Measurements from ENCODE around the gene PLK5. TPM values are rescaled to one million over a fixed set of nuclear protein-coding genes. Genes with fewer than 3 reads are reported as not detected.

The PLK5 gene
- total RNA-seq, 1 donor from 2014 or later: not detected

GRCh38 chr19:1502433-1503088 is 21.3 kb upstream of the PLK5 start:
- FAIRE-seq (no peak), DNase-seq (ENCODE audit: low read depth) (no peak)
- peaks cover 1% of the 10 kb centered on the region for H3K36me3 ChIP-seq (ENCODE audit: control insufficient read depth, insufficient read depth, low read length)
- H3K4me3 ChIP-seq (ENCODE audit: low read depth, low read length): no peak overlapping the region
- H3K27me3 ChIP-seq (ENCODE audit: control insufficient read depth, insufficient read depth, low read length): no peaks in the 10 kb centered on the region
- TF ChIP-seq, protein P1, sequence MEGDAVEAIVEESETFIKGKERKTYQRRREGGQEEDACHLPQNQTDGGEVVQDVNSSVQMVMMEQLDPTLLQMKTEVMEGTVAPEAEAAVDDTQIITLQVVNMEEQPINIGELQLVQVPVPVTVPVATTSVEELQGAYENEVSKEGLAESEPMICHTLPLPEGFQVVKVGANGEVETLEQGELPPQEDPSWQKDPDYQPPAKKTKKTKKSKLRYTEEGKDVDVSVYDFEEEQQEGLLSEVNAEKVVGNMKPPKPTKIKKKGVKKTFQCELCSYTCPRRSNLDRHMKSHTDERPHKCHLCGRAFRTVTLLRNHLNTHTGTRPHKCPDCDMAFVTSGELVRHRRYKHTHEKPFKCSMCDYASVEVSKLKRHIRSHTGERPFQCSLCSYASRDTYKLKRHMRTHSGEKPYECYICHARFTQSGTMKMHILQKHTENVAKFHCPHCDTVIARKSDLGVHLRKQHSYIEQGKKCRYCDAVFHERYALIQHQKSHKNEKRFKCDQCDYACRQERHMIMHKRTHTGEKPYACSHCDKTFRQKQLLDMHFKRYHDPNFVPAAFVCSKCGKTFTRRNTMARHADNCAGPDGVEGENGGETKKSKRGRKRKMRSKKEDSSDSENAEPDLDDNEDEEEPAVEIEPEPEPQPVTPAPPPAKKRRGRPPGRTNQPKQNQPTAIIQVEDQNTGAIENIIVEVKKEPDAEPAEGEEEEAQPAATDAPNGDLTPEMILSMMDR (IDR thresholded peaks at IDR 0.05; ENCODE audit: insufficient read depth, low read length, severe bottlenecking): no peak

GRCh38 chr19:1503089-1503924 is 20.6 kb upstream of the PLK5 start:
- H3K27me3 ChIP-seq (ENCODE audit: control insufficient read depth, insufficient read depth, low read length): no peaks in the 10 kb centered on the region
- H3K36me3 ChIP-seq (ENCODE audit: control insufficient read depth, insufficient read depth, low read length): peaks cover 1% of the 10 kb centered on the region
- TF ChIP-seq, protein P1 (IDR thresholded peaks at IDR 0.05; ENCODE audit: insufficient read depth, low read length, severe bottlenecking): peak; percentile 95
- no peak for FAIRE-seq
- peak overlapping the region; percentile 1 for H3K4me3 ChIP-seq (ENCODE audit: low read depth, low read length)
- no peak for DNase-seq (ENCODE audit: low read depth)

GRCh38 chr19:1503925-1504773 is 19.7 kb upstream of the PLK5 start:
- Histone ChIP-seq H3K36me3 (ENCODE audit: control insufficient read depth, insufficient read depth, low read length) (peaks cover 1% of the 10 kb centered on the region), H3K27me3 (ENCODE audit: control insufficient read depth, insufficient read depth, low read length) (no peaks in the 10 kb centered on the region), H3K4me3 (ENCODE audit: low read depth, low read length) (no peak overlapping the region)
- TF ChIP-seq, protein P1 (IDR thresholded peaks at IDR 0.05; ENCODE audit: insufficient read depth, low read length, severe bottlenecking): no peak
- FAIRE-seq: no peak
- no peak for DNase-seq (ENCODE audit: low read depth)

GRCh38 chr19:1505012-1505411 is 18.9 kb upstream of the PLK5 start:
- Histone ChIP-seq H3K4me3 (ENCODE audit: low read depth, low read length) (no peak overlapping the region), H3K36me3 (ENCODE audit: control insufficient read depth, insufficient read depth, low read length) (peaks cover 1% of the 10 kb centered on the region), H3K27me3 (ENCODE audit: control insufficient read depth, insufficient read depth, low read length) (no peaks in the 10 kb centered on the region)
- TF ChIP-seq, protein P1 (IDR thresholded peaks at IDR 0.05; ENCODE audit: insufficient read depth, low read length, severe bottlenecking): no peak
- FAIRE-seq (no peak), DNase-seq (ENCODE audit: low read depth) (no peak)

- no peak for FAIRE-seq
- no peak for DNase-seq (ENCODE audit: low read depth)
Measured at GRCh38 chr19:1505991-1506881, 17.6 kb upstream of the PLK5 start.

More at GRCh38 chr19:1505991-1506881, 17.6 kb upstream of the PLK5 start:
- Histone ChIP-seq H3K27me3 (ENCODE audit: control insufficient read depth, insufficient read depth, low read length) (no peaks in the 10 kb centered on the region), H3K4me3 (ENCODE audit: low read depth, low read length) (no peak overlapping the region), H3K36me3 (ENCODE audit: control insufficient read depth, insufficient read depth, low read length) (peaks cover 1% of the 10 kb centered on the region)
- TF ChIP-seq, protein P1 (IDR thresholded peaks at IDR 0.05; ENCODE audit: insufficient read depth, low read length, severe bottlenecking): no peak
